Activated naive CD8-positive, alpha-beta T cell (primary cell): ENCODE measurements around the gene COX10.
"Not testable (repeated sequence)": the region's sequence is repeated elsewhere in the genome, so short reads cannot be mapped to it uniquely, and the experiment has no call there.

Source experiments
- H3K27ac Mint-ChIP-seq: one replicate; pipeline ENCODE4 v1.8.0; 2021; ENCODE audit warnings: mixed read lengths
- H3K27me3 Mint-ChIP-seq: one replicate; pipeline ENCODE4 v1.8.0; 2021; ENCODE audit warnings: mixed read lengths
- H3K36me3 Mint-ChIP-seq: one replicate; pipeline ENCODE4 v1.8.0; 2021; ENCODE audit warnings: mixed read lengths
- H3K4me1 Mint-ChIP-seq: one replicate; pipeline ENCODE4 v1.8.0; 2021; ENCODE audit warnings: low read depth, mixed read lengths
- H3K4me3 Mint-ChIP-seq: one replicate; pipeline ENCODE4 v1.8.0; 2021; ENCODE audit warnings: mild to moderate bottlenecking, mixed read lengths
- H3K9me3 Mint-ChIP-seq: one replicate; pipeline ENCODE4 v1.8.0; 2021; ENCODE audit warnings: low read depth, mixed read lengths

COX10 gene

GRCh38 chr17:14165616-14166015 is 96.3 kb downstream of the COX10 start:
- Mint-ChIP-seq H3K27ac (no peak overlapping the region), H3K4me1 (peaks cover 15% of the 10 kb centered on the region), H3K9me3 (peaks cover 8% of the 10 kb centered on the region), H3K27me3 (no peaks in the 10 kb centered on the region), H3K4me3 (no peak overlapping the region), H3K36me3 (peaks cover 33% of the 10 kb centered on the region)

GRCh38 chr17:14167831-14168230 is 98.5 kb downstream of the COX10 start:
- H3K36me3 Mint-ChIP-seq, result peaks cover 31% of the 10 kb centered on the region
- H3K27me3 Mint-ChIP-seq, H3K4me3 Mint-ChIP-seq, H3K9me3 Mint-ChIP-seq: not testable (repeated sequence)
- H3K27ac Mint-ChIP-seq, result peak overlapping the region; percentile 58
- H3K4me1 Mint-ChIP-seq, result peaks cover 18% of the 10 kb centered on the region

GRCh38 chr17:14168582-14168981 is 99.3 kb downstream of the COX10 start:
- Mint-ChIP-seq H3K4me3 (no peak overlapping the region), H3K27ac (no peak overlapping the region), H3K27me3 (no peaks in the 10 kb centered on the region), H3K4me1 (peaks cover 18% of the 10 kb centered on the region), H3K9me3 (peaks cover 8% of the 10 kb centered on the region), H3K36me3 (peaks cover 27% of the 10 kb centered on the region)

GRCh38 chr17:14169287-14169686 is 100.0 kb downstream of the COX10 start:
- Mint-ChIP-seq H3K36me3 (peaks cover 25% of the 10 kb centered on the region), H3K27ac (no peak overlapping the region), H3K9me3 (peaks cover 8% of the 10 kb centered on the region), H3K27me3 (no peaks in the 10 kb centered on the region), H3K4me3 (no peak overlapping the region), H3K4me1 (peaks cover 18% of the 10 kb centered on the region)

- Mint-ChIP-seq H3K9me3 (peaks cover 8% of the 10 kb centered on the region), H3K27ac (no peak overlapping the region), H3K36me3 (peaks cover 21% of the 10 kb centered on the region), H3K27me3 (no peaks in the 10 kb centered on the region), H3K4me3 (no peak overlapping the region), H3K4me1 (peaks cover 15% of the 10 kb centered on the region)
Observed at GRCh38 chr17:14169901-14170300, 100.6 kb downstream of the COX10 start.

- H3K9me3 Mint-ChIP-seq, H3K36me3 Mint-ChIP-seq, H3K27me3 Mint-ChIP-seq, H3K4me1 Mint-ChIP-seq, H3K4me3 Mint-ChIP-seq, H3K27ac Mint-ChIP-seq: not testable (repeated sequence)
Observed at GRCh38 chr17:14176989-14177388, 107.7 kb downstream of the COX10 start.

GRCh38 chr17:14177801-14178200 is 108.5 kb downstream of the COX10 start:
- not testable (repeated sequence) for H3K9me3 Mint-ChIP-seq, H3K4me3 Mint-ChIP-seq, H3K27me3 Mint-ChIP-seq, H3K36me3 Mint-ChIP-seq, H3K27ac Mint-ChIP-seq, H3K4me1 Mint-ChIP-seq

GRCh38 chr17:14179951-14180350 is 110.6 kb downstream of the COX10 start:
- H3K36me3 Mint-ChIP-seq, H3K4me3 Mint-ChIP-seq, H3K4me1 Mint-ChIP-seq, H3K9me3 Mint-ChIP-seq, H3K27me3 Mint-ChIP-seq, H3K27ac Mint-ChIP-seq: not testable (repeated sequence)

GRCh38 chr17:14182084-14182483 is 112.8 kb downstream of the COX10 start:
- not testable (repeated sequence) for H3K9me3 Mint-ChIP-seq, H3K27me3 Mint-ChIP-seq, H3K36me3 Mint-ChIP-seq, H3K4me3 Mint-ChIP-seq, H3K27ac Mint-ChIP-seq
- peaks cover 14% of the 10 kb centered on the region for H3K4me1 Mint-ChIP-seq

GRCh38 chr17:14184536-14184935 is 115.2 kb downstream of the COX10 start:
- H3K4me1 Mint-ChIP-seq, result peaks cover 18% of the 10 kb centered on the region
- H3K27ac Mint-ChIP-seq, H3K36me3 Mint-ChIP-seq, H3K4me3 Mint-ChIP-seq, H3K9me3 Mint-ChIP-seq, H3K27me3 Mint-ChIP-seq: not testable (repeated sequence)

- not testable (repeated sequence) for H3K9me3 Mint-ChIP-seq, H3K27me3 Mint-ChIP-seq, H3K36me3 Mint-ChIP-seq, H3K4me3 Mint-ChIP-seq, H3K27ac Mint-ChIP-seq
- H3K4me1 Mint-ChIP-seq, result peaks cover 32% of the 10 kb centered on the region
Observed at GRCh38 chr17:14186443-14186842, 117.1 kb downstream of the COX10 start.

GRCh38 chr17:14190774-14191173 is 121.5 kb downstream of the COX10 start:
- H3K4me1 Mint-ChIP-seq, result peaks cover 56% of the 10 kb centered on the region
- not testable (repeated sequence) for H3K9me3 Mint-ChIP-seq, H3K27me3 Mint-ChIP-seq, H3K36me3 Mint-ChIP-seq, H3K27ac Mint-ChIP-seq, H3K4me3 Mint-ChIP-seq

- H3K4me3 Mint-ChIP-seq, H3K27me3 Mint-ChIP-seq, H3K9me3 Mint-ChIP-seq, H3K36me3 Mint-ChIP-seq: not testable (repeated sequence)
- peak overlapping the region; percentile 34 for H3K27ac Mint-ChIP-seq
- H3K4me1 Mint-ChIP-seq, result peaks cover 60% of the 10 kb centered on the region
Observed at GRCh38 chr17:14191469-14191868, 122.2 kb downstream of the COX10 start.

- not testable (repeated sequence) for H3K9me3 Mint-ChIP-seq, H3K4me3 Mint-ChIP-seq, H3K27me3 Mint-ChIP-seq, H3K36me3 Mint-ChIP-seq
- Mint-ChIP-seq H3K4me1 (peaks cover 62% of the 10 kb centered on the region), H3K27ac (peak overlapping the region; percentile 34)
Observed at GRCh38 chr17:14192039-14192438, 122.7 kb downstream of the COX10 start.

- H3K4me1 Mint-ChIP-seq, result peaks cover 70% of the 10 kb centered on the region
Observed at GRCh38 chr17:14192636-14193344, 123.5 kb downstream of the COX10 start.

GRCh38 chr17:14196377-14196997 is 127.2 kb downstream of the COX10 start:
- H3K4me1 Mint-ChIP-seq, result peaks cover 86% of the 10 kb centered on the region

More at GRCh38 chr17:14192636-14193344, 123.5 kb downstream of the COX10 start:
- Mint-ChIP-seq H3K4me3 (peak overlapping the region; percentile 54), H3K27ac (peak overlapping the region; percentile 64)
- not testable (repeated sequence) for H3K27me3 Mint-ChIP-seq, H3K36me3 Mint-ChIP-seq, H3K9me3 Mint-ChIP-seq

More at GRCh38 chr17:14196377-14196997, 127.2 kb downstream of the COX10 start:
- Mint-ChIP-seq H3K36me3 (peaks cover 8% of the 10 kb centered on the region), H3K27me3 (no peaks in the 10 kb centered on the region), H3K27ac (peak overlapping the region; percentile 86), H3K9me3 (no peaks in the 10 kb centered on the region), H3K4me3 (peak overlapping the region; percentile 67)
